Stimulated activated CD4-positive, alpha-beta T cell treated with anti-CD3 and anti-CD28 coated beads, Interleukin-4, amount 100 ng/mL, for 24 hours (primary cell): ENCODE measurements around the gene ABCC9.

ENCODE experiments used
- DNase-seq: peaks from one replicate; pipeline ENCODE4 v3.0.0-alpha.2; 2020

Gene ABCC9

DNA sequence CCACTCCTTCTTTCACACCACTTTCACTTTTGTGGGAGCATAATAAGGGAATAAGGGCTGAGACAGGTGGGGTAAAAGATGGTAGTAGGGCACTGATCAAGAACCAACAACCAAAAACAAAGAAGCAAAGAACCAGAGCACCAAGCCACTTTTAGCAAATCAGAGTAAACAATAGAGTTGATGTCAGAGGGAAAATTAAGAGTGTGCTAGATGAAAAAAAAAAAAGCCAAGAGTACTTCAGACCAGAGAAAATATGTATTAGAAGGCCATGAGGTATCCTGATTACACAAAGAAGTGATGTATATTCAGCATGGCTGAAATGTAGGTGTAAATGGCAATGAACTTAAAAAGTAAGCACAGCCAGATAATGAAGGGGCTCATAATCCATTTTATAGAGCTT, 75.4 kb downstream of the ABCC9 start:
- DNase-seq, result no peak

- DNase-seq, result no peak
Measured at GRCh38 chr12:21860534-21860933, 80.7 kb downstream of the ABCC9 start.

GRCh38 chr12:21860128-21860527, 81.1 kb downstream of the ABCC9 start:
- no peak for DNase-seq

DNA sequence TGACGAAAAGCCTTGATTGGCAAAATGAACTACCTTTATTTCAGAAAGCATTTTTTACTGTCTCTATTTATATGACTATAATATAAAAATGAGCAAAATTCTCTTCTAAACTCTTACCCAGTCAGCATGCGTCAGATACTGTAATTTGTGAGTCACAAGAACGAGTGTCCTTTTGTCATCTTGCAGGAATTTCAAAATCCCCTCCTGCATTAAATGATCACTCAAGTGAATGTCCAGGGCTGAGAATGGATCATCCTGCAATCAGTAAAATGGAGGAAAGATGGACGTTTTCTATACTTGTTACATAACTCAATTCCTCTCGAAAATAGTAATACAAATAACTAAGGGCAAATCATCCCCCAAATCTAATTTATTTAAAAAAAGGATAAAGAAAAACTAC, 89.0 kb downstream of the ABCC9 start:
- DNase-seq, result no peak

DNA sequence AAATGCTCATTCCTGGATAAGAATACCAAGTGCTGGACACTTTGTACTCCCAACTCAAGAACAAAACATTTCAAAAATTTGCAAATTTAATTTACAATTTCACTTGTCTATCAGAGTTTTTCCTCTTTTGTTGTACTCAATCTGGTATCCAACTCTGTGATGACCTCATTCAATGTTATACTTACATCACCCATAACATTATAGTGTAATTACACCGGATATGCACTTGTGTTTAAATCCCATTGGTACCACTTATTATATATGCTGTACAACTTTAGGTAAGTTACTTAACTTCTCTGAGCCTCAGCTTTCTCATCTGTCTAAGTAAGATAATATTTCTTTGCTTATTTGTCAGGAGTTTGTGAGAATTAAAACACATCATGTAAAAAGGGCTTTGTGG, 90.1 kb downstream of the ABCC9 start:
- no peak for DNase-seq

GRCh38 chr12:21850419-21850818, 90.8 kb downstream of the ABCC9 start:
- DNase-seq, result no peak

DNA sequence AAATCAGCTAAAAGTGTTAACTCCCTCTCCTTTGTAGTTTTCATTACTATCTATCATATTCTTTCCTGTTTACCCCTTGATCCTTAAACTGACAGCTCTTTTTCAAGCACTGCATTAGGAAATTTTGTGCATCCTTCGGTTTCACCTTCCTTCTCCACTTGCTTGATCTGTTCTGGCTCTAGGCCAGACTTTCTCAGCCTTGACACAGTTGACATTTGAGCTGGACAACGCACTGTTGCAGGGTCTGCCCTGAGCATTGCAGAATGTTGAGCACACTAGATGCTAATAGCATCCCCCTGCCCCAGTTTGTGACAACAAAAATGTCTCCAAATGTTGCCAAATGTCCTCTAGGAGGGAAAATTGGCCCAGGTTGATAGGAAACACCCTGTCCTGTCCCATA, 91.3 kb downstream of the ABCC9 start:
- DNase-seq, result no peak

GRCh38 chr12:21848192-21848591, 93.0 kb downstream of the ABCC9 start:
- no peak for DNase-seq

GRCh38 chr12:21843795-21844194, 97.4 kb downstream of the ABCC9 start:
- DNase-seq, result no peak

- DNase-seq, result no peak
Measured at GRCh38 chr12:21839776-21840175, 101.5 kb downstream of the ABCC9 start.

DNA sequence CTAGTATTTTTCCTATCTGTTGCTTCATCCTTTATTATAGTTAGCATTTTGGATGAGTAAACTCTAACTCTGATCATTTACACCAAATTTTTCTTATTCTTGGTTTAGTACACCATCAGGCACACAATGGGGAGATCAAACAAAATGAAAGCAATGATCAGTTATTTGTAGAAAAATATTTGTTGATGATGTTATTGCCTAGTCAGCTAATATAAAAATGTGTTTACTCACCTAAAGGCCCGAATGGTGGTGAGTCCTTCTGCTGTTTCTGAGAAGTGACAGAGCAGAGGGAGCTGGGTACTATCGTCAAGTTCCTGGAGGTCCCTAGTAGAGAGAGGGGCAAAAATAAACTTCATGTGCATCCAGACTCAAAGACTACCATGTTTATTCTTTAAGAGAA, 103.4 kb downstream of the ABCC9 start:
- DNase-seq, result no peak

DNA sequence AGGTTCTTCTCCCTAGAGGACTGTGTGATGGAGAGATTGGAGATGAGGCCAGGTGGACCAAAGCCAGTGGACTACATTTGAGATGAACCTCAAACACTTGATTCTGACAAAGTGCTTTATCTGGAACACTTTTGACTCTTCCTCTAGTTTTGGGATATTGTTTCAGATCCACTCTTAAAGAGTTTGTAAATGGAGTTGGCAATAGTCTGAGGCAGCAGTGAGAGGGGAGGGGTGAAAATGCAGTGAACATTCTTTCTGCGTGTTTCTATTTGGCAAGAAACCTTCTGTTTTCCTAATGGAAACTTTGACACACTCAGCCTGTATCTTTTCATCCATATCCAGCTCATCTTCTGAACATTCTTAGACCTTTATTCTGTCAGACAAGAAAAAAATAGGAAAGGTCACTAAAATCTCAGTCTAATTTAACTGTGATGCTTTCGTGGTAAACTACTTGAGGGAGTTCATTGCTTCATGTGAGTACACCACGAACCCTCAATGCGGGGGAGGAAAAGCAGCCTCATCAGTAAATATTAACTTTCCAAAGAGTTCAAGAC, 109.4 kb downstream of the ABCC9 start:
- DNase-seq, result no peak

GRCh38 chr12:21828779-21829178, 112.4 kb downstream of the ABCC9 start:
- DNase-seq, result no peak

DNA sequence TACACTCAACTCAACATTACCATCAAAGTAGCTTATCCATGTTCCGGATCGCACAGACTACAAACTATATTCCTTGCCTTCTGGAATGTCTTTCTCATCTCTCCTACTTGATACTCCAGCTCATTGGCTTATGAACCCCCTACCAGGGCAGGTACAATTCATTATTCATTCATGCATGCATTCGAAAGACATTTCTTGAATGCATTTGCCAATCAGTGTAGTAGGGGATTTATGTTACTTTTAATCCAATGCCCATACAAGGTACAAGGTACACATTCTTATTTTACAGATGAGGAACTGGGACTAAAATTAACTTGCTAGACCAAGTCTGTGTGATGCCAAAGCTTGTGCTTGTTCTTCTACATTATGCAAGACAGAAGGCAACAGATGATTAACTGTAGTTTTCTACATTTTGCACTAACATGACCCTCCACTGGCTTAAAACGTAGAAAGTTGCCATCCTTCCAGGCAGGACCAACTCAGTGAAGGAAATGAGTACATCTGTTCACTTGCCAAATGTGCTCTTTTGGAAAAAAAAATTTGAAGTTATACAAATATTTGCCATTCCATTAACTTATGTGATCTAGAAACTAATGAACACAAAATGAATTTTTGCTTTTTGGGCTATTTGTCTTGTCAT, 113.0 kb downstream of the ABCC9 start:
- no peak for DNase-seq

- DNase-seq, result no peak
Measured at GRCh38 chr12:21827083-21827482, 114.1 kb downstream of the ABCC9 start.

DNA sequence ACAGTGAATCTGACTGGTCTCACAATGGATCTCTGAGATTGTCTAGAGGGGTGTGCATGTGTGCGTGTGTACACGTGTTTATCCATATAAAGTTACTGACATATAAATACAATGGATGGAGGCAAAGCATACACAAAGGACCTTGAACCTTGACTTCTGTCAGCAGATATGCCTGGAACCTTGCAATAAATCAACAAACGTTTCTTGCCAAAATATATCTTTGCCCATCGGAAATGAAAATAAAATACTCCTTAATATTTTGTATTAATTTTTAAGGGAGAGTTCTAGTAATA, 114.7 kb downstream of the ABCC9 start:
- DNase-seq, result no peak

DNA sequence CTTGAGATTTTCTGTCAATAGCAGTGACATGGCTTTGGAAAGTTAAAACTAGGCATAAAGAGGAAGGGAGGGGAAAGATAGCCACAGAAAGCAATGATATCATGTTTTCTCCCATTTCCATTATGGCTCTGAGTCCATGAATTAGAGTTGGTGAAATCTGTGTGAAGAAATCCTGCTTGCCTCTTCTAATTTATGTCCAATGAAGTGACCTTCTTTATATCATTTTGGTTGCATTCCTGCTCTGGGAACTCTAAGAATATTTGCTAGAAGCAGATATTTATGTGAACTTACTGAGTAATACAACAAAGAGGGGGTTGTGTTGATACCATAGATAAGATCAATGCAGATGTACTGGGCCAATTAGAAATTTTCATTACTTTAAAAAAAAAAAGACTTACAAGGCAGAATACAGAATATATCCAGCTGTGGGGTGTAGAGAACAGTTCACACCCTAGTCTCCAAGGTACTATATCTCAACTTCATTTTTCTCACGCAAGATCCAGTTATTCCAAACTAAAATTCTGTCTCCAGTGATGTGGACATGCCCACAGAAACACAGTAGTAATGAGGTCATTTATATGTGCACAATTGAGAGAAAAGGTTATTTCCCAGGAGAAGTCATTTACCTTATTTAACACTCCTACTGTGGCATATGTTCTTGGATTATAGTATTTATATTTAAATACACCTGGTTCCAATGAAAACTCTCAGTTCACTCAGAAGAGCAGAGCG, 115.2 kb downstream of the ABCC9 start:
- no peak for DNase-seq

GRCh38 chr12:21823581-21823980, 117.6 kb downstream of the ABCC9 start:
- no peak for DNase-seq

GRCh38 chr12:21819678-21820077, 121.5 kb downstream of the ABCC9 start:
- no peak for DNase-seq

DNA sequence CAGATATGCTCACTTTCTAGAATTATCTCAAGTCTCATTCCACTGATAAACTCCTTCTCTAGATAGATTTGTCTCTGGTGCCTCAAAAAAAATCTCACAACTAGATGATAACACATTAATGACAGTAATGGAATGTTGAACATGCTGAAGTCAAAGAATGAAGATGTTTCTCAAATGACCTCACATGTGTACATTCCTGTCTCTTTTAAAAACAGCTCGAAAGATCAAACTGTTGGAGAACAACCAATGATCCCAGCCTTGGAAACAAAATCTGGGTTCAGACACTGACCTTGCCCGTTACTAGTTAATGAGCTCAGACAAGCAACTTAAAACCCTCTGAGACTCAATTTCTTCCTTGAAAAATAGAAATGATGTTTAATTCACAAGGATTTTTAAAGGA, 122.0 kb downstream of the ABCC9 start:
- DNase-seq, result no peak

- no peak for DNase-seq
Measured at GRCh38 chr12:21818627-21819026, 122.6 kb downstream of the ABCC9 start.

GRCh38 chr12:21815306-21816062, 125.7 kb downstream of the ABCC9 start:
- DNase-seq, result no peak

- DNase-seq, result no peak
Measured at GRCh38 chr12:21814814-21815213, 126.4 kb downstream of the ABCC9 start.

GRCh38 chr12:21814327-21814726, 126.9 kb downstream of the ABCC9 start:
- no peak for DNase-seq
